ENCODE measurements around the gene MEA1.

DNA sequence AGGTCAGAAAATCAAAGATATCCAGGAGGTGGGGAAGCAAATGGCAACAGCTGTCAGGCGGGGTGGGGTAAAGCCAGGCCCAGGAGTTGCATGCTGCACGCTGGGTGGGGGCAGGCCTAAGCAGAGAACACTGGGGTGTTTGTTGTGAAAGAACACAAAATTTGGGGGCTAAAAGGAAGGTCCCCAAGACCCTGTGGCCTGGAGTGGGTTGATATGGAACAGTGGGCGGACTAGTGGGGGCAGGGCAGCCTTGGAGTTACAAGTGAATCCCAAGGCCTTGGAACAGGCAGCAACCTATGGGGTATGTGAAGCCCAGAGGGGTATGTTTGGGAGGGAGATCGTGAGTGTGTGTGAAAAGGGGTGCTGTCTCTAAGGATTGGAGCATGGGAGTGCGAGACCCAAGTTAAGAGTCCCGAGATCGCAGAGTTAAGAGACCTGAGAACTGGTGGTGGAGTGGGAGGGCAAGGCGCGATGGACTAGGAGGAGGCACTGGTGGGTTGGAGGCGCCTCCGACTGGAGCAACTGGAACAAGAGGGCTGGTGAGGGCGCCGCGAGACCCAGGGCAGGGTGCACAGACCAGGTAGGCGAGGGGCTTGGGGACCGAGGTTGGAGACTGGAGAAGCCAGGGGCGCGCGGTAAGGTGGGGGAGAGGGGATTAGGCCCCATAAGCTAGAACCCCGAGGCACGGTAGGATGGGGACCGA, 39.2 kb upstream of the MEA1 start:
- no peak for TF ChIP-seq POLR2AphosphoS5 (IDR thresholded peaks at IDR 0.05; ENCODE audit: low read depth, low read length)
- no peak for TF ChIP-seq POLR2A (IDR thresholded peaks at IDR 0.05; ENCODE audit: low read depth, low read length)
- TF ChIP-seq POU2F2 (IDR thresholded peaks at IDR 0.05; ENCODE audit: low read depth, low read length): no peak
- no peak for TF ChIP-seq TAF1 (IDR thresholded peaks at IDR 0.05; ENCODE audit: low read depth, low read length)
- TF ChIP-seq SPI1 (IDR thresholded peaks at IDR 0.05; ENCODE audit: low read depth, low read length): no peak
